Gastroesophageal sphincter (tissue), 3 donors: ENCODE measurements around the gene PRCP.

ENCODE experiments used
- POLR2A ChIP-seq, 2 donors: fragments of 450-650 bp; IDR thresholded peaks; one replicate each; pipeline ENCODE4 v1.6.1; 2017; ENCODE audit warnings: antibody characterized with exemption in 2 of 2, mild to moderate bottlenecking in 2 of 2, moderate library complexity in 1 of 2
- TF ChIP-seq, protein P1 (sequence below), 4 experiments: fragments of 200-600 bp in 2 of 4; fragments of 450-650 bp in 2 of 4; sonication (generic) in 1 of 4; IDR thresholded peaks; one replicate each; pipeline ENCODE4 v1.5.1; 2017 to 2019; ENCODE audit warnings: antibody characterized with exemption in 4 of 4, mild to moderate bottlenecking in 2 of 4, moderate library complexity in 2 of 4

DNA sequence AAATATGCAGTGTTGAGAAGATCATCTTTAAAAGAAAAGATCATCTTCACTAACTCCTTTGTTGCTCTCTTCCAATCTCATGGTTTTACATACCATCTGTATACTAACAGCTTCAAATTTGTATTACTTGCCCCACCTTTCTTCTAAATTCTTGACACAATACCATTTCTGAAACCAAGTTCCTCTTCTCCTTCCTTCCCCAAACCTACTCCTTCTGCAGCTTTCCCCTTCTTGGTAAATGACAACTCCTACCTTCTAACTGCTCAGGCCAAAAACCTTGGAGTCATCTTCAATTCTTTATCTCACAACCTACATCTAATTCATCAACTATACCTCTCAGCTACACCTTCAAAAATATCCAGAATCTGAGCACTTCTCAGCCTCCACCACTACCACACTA, 9.3 kb downstream of the PRCP start:
- no peak for TF ChIP-seq POLR2A (IDR thresholded peaks at IDR 0.05)
- TF ChIP-seq, protein P1, sequence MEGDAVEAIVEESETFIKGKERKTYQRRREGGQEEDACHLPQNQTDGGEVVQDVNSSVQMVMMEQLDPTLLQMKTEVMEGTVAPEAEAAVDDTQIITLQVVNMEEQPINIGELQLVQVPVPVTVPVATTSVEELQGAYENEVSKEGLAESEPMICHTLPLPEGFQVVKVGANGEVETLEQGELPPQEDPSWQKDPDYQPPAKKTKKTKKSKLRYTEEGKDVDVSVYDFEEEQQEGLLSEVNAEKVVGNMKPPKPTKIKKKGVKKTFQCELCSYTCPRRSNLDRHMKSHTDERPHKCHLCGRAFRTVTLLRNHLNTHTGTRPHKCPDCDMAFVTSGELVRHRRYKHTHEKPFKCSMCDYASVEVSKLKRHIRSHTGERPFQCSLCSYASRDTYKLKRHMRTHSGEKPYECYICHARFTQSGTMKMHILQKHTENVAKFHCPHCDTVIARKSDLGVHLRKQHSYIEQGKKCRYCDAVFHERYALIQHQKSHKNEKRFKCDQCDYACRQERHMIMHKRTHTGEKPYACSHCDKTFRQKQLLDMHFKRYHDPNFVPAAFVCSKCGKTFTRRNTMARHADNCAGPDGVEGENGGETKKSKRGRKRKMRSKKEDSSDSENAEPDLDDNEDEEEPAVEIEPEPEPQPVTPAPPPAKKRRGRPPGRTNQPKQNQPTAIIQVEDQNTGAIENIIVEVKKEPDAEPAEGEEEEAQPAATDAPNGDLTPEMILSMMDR (IDR thresholded peaks at IDR 0.05) = no peak
